Ammon's horn (tissue), 1 donor: ENCODE results near the gene OR11A1.

Experiments
- DNase-seq: peaks from one replicate; pipeline ENCODE4 v3.0.0-alpha.2; 2016; ENCODE audit warnings: low spot score

OR11A1 gene

GRCh38 chr6:29456971-29457370, at the start of gene OR11A1, which contains the start of gene OR2H1:
OR11A1 (minus strand) TSS chr6:29457071; CDS start chr6:29427641, 29,430 bp downstream.
OR2H1 (plus strand) TSS chr6:29457155; CDS start chr6:29461770, 4,615 bp downstream.
- no peak for DNase-seq

GRCh38 chr6:29506446-29507067, 49.7 kb upstream of the OR11A1 start:
- no peak for DNase-seq

GRCh38 chr6:29505808-29506207, 48.9 kb upstream of the OR11A1 start:
- no peak for DNase-seq

- no peak for DNase-seq
Measured at GRCh38 chr6:29504961-29505360, 48.1 kb upstream of the OR11A1 start.

- DNase-seq, result peak; percentile 8
Measured at GRCh38 chr6:29502597-29502996, 45.7 kb upstream of the OR11A1 start.

- DNase-seq, result no peak
Measured at GRCh38 chr6:29502181-29502580, 45.3 kb upstream of the OR11A1 start.

- DNase-seq, result no peak
Measured at GRCh38 chr6:29501106-29501505, 44.2 kb upstream of the OR11A1 start.

GRCh38 chr6:29500594-29500993, 43.7 kb upstream of the OR11A1 start:
- no peak for DNase-seq

GRCh38 chr6:29499704-29500103, 42.8 kb upstream of the OR11A1 start:
- DNase-seq, result no peak

- DNase-seq, result peak; percentile 19
Measured at GRCh38 chr6:29496961-29497360, 40.1 kb upstream of the OR11A1 start.

GRCh38 chr6:29495571-29495970, 38.7 kb upstream of the OR11A1 start:
- DNase-seq, result no peak

- no peak for DNase-seq
Measured at GRCh38 chr6:29494131-29494530, 37.3 kb upstream of the OR11A1 start.

- DNase-seq, result no peak
Measured at GRCh38 chr6:29493261-29493660, 36.4 kb upstream of the OR11A1 start.

GRCh38 chr6:29491574-29491973, 34.7 kb upstream of the OR11A1 start:
- DNase-seq, result no peak

- DNase-seq, result no peak
Measured at GRCh38 chr6:29490552-29490951, 33.7 kb upstream of the OR11A1 start.

GRCh38 chr6:29490055-29490454, 33.2 kb upstream of the OR11A1 start:
- no peak for DNase-seq

- DNase-seq, result no peak
Measured at GRCh38 chr6:29489286-29489685, 32.4 kb upstream of the OR11A1 start.

- DNase-seq, result no peak
Measured at GRCh38 chr6:29488874-29489273, 32.0 kb upstream of the OR11A1 start.

- DNase-seq, result no peak
Measured at GRCh38 chr6:29487660-29488059, 30.8 kb upstream of the OR11A1 start, which contains the start of gene MAS1L. MAS1L (minus strand) TSS chr6:29487956; CDS start chr6:29487902, 54 bp downstream.

GRCh38 chr6:29487131-29487530, 30.3 kb upstream of the OR11A1 start:
- DNase-seq, result no peak

- DNase-seq, result no peak
Measured at GRCh38 chr6:29486577-29486976, 29.7 kb upstream of the OR11A1 start.

GRCh38 chr6:29483735-29484134, 26.9 kb upstream of the OR11A1 start:
- DNase-seq, result no peak

GRCh38 chr6:29483186-29483585, 26.3 kb upstream of the OR11A1 start:
- DNase-seq, result no peak

- no peak for DNase-seq
Measured at GRCh38 chr6:29479560-29479959, 22.7 kb upstream of the OR11A1 start.
